GM06990 (cell line): ENCODE data around the gene SLC22A4.

ENCODE experiments used
- DNase-seq: peaks from one replicate; pipeline ENCODE4 v3.0.0-alpha.2; 2011; ENCODE audit not compliant: insufficient read length; ENCODE audit errors: extremely low read depth
- H3K27me3 ChIP-seq: replicated peaks from 2 replicates; pipeline ENCODE4 v1.6.0; 2011; ENCODE audit warnings: low read length; ENCODE audit not compliant: control insufficient read depth, insufficient read depth
- H3K36me3 ChIP-seq: 2 replicates; pipeline ENCODE4 v1.5.1; 2011; ENCODE audit warnings: low read length; ENCODE audit not compliant: control insufficient read depth, insufficient read depth
- H3K4me3 ChIP-seq: replicated peaks from 2 replicates; pipeline ENCODE4 v1.5.1; 2011; ENCODE audit warnings: low read depth, mild to moderate bottlenecking, control low read depth, low read length
- CTCF ChIP-seq: IDR thresholded peaks from 2 replicates; pipeline ENCODE4 v1.5.1; 2011; ENCODE audit warnings: low read length, control low read depth, mild to moderate bottlenecking, inconsistent platforms; ENCODE audit not compliant: insufficient read depth, poor library complexity, severe bottlenecking

The SLC22A4 gene

GRCh38 chr5:132277256-132277655 lies 16.9 kb upstream of the SLC22A4 start:
- no peak for DNase-seq
- Histone ChIP-seq H3K27me3 (no peaks in the 10 kb centered on the region; the same call in 1 of the 2 replicates), H3K4me3 (no peak overlapping the region), H3K36me3 (no peaks in the 10 kb centered on the region)
- no peak for TF ChIP-seq CTCF

- Histone ChIP-seq H3K4me3 (no peak overlapping the region), H3K36me3 (no peaks in the 10 kb centered on the region), H3K27me3 (no peaks in the 10 kb centered on the region; the same call in 1 of the 2 replicates)
- no peak for DNase-seq
- TF ChIP-seq CTCF = no peak
These were observed 16.0 kb upstream of the SLC22A4 start for GRCh38 chr5:132277971-132278853.

- Histone ChIP-seq H3K4me3 (no peak overlapping the region), H3K27me3 (no peaks in the 10 kb centered on the region; the same call in 1 of the 2 replicates), H3K36me3 (no peaks in the 10 kb centered on the region)
- no peak for TF ChIP-seq CTCF
- DNase-seq = no peak
These were observed 14.4 kb upstream of the SLC22A4 start for GRCh38 chr5:132279801-132280200.

GRCh38 chr5:132280371-132281240 lies 13.6 kb upstream of the SLC22A4 start:
- TF ChIP-seq CTCF = no peak
- Histone ChIP-seq H3K4me3 (no peak overlapping the region), H3K36me3 (no peaks in the 10 kb centered on the region), H3K27me3 (no peaks in the 10 kb centered on the region; the same call in 1 of the 2 replicates)
- no peak for DNase-seq

- no peak for DNase-seq
- TF ChIP-seq CTCF = no peak
- Histone ChIP-seq H3K4me3 (no peak overlapping the region), H3K36me3 (no peaks in the 10 kb centered on the region), H3K27me3 (no peaks in the 10 kb centered on the region; the same call in 1 of the 2 replicates)
These were observed 12.2 kb upstream of the SLC22A4 start for GRCh38 chr5:132281856-132282614.
